Measurements from ENCODE around the gene SECISBP2. TPM values are rescaled to one million over a fixed set of nuclear protein-coding genes. Genes with fewer than 3 reads are reported as not detected.

Gene SECISBP2
- total RNA-seq, 1 donor from 2014 or later = 64.7 TPM

DNA sequence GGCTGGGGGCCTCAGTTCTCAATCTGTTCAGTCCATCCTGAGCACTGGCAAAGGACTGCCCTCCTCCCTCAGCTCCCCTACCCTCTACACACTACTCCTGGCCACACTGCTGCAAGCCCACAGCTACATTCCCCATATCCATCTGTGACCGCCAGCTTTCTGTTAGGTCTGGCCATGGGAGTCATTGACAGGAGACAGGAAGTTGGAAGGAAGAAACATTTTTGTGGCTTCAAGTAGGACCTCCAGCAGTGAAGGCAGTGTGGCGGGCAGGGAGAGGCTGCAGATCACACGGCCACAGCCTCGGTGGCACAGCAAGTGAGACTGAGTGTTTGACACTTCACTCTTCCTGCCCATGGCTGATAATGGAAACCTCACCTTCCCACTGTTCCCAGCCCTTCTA is 55.9 kb downstream of the SECISBP2 start:
- no peak for DNase-seq (ENCODE audit: low spot score)
- ATAC-seq = no peak
- intact Hi-C loops (cut with DNase I) = loop anchor here (10.0 kb wide), 1 partner anchor 49 kb away; no protein-coding TSS in a partner anchor

DNA sequence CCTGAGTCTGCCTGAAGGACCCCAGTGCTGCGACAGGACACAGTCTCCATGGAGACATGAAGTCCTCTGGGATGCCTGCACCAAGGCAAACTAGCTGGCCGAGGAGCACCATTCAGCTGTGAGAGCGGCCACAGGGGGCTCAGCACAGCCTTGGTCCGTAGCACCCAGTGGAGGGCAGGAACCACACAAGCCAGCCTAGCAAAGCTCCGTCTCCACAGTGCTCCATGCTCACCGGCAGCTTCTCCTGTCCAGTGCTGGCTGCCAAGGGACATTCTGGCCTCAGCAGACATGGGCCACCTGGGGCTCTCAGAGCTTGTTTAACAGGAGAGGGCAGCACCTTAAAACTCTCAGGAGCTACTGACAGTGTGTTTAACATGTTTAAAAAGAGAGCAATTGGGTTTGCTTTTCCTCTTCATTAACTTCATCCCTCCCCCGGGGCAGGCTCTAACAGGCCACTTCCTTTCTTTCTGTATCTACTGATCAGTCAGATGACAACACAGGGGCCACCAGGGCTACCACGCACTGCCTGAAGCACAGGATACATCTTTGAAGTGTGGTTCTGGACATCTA is 57.0 kb downstream of the SECISBP2 start:
- ATAC-seq (no peak), DNase-seq (ENCODE audit: low spot score) (no peak)
- intact Hi-C loops (cut with DNase I) = loop anchor here (10.0 kb wide), 1 partner anchor 50 kb away; no protein-coding TSS in a partner anchor

DNA sequence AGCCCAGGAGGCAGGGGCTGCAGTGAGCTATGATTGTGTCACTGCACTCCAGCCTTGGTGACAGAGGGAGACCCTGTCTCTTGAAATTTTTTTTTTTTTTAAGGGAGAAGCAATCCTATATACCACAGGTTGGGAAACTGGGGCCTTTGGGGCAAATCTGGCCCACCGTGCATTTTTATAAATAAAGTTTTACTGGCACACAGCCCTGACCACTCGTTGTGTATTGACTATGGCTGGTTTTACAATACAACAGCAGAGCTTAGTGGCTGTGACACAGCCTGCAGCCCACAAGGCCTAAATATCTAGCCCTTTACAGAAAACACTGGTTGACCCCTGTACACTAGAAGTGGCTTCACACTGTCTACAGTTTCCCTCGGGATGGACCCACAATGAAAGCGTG is 58.0 kb downstream of the SECISBP2 start:
- ATAC-seq (no peak), DNase-seq (ENCODE audit: low spot score) (no peak)
- intact Hi-C loops (cut with DNase I) = loop anchor here (10.0 kb wide), 1 partner anchor 51 kb away; no protein-coding TSS in a partner anchor

DNA sequence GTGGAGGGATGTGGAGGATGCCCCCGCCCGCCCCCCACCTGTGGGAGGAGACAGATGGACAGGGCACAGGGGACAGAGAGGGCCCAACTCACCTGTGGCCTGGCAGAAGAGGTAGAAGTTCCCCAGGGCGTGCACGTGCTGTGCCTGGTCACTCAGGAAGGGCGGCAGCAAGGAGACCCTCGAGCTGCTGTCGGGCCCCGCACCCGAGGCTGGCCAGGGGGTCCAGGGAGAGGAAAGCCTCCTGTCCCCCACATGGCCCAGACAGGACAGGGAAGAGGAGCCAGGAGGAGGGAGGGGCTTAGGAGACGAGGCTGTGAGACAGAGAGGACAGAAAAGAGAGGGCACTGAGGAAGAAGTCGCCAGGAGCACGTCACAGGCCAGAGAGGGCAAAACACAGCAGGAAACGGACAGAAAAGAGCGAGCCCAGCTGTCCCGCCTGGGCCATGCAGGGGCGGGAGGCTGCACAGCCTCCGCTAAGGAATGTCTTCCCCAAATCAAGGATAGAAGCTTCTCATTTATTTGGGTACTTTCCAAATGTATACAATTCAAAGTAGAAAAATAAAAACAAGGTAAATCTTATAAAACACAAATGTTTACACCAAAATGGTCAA is 58.5 kb downstream of the SECISBP2 start:
- DNase-seq (ENCODE audit: low spot score) (no peak), ATAC-seq (no peak)
- intact Hi-C loops (cut with DNase I) = loop anchor here (10.0 kb wide), 1 partner anchor 52 kb away; no protein-coding TSS in a partner anchor

DNA sequence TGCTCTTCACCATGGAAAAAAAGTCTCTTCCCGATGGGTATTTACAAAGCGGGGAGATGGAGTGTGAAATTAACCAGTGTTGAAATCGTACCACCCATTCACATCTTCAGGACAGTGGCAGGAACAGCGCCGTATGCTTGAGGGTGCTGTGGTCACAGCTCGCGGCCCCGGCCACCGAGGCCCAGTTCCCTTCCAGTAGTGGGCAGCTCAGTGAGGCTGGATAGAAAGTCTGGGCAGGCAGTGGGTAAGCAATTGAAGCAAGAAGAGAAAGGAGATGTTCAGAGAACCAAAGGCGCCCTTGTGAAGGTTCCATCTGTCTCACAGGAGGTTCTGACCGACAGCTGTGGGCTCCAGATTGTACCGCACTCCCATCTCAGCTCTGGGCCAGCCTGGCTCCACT is 59.1 kb downstream of the SECISBP2 start:
- no peak for ATAC-seq
- intact Hi-C loops (cut with DNase I) = loop anchor here (10.0 kb wide), 1 partner anchor 53 kb away; no protein-coding TSS in a partner anchor
- no peak for DNase-seq (ENCODE audit: low spot score)

DNA sequence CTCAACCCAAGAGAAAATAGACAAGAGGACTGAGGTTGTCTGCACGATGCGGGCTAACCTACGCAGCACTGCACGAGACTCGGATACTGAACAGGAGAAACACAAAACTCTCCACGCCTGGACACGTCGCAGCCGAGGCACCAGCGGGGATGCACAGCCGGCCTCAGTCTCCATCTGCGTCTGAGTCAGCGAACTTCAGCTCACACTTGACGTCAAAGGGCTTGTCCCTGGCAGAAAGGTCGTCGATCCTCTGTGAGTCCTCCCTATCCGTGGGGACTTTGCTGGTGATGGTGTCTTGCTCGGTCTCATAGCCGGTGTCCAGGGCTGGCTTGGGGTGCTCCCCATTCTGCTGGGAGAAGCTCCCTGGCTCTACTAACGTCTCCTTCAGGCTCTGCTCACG is 60.2 kb downstream of the SECISBP2 start:
- intact Hi-C loops (cut with DNase I) = loop anchor here (10.0 kb wide), 1 partner anchor 54 kb away; no protein-coding TSS in a partner anchor
- DNase-seq (ENCODE audit: low spot score) = no peak
- ATAC-seq = no peak

DNA sequence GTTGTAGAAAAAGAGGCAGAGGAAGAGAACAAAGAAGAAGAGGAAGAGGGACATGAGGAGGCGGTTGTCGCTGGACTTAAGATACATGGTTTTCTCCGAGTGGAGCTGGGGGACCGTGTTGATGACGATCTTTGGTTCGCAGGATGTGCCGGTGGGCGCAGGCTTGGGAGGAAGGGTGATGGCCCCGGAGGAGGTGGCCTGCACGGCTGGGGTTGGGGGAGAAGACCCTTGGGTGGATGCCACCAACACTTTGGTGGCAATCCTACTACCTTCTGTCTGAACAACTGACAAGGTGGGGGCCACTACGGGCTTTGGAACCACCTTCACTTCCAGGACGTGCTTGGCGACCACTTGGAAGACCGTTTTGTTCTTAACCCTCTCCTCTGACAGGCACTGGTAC is 60.7 kb downstream of the SECISBP2 start:
- no peak for ATAC-seq
- intact Hi-C loops (cut with DNase I) = loop anchor here (10.0 kb wide), 1 partner anchor 54 kb away; no protein-coding TSS in a partner anchor

DNA sequence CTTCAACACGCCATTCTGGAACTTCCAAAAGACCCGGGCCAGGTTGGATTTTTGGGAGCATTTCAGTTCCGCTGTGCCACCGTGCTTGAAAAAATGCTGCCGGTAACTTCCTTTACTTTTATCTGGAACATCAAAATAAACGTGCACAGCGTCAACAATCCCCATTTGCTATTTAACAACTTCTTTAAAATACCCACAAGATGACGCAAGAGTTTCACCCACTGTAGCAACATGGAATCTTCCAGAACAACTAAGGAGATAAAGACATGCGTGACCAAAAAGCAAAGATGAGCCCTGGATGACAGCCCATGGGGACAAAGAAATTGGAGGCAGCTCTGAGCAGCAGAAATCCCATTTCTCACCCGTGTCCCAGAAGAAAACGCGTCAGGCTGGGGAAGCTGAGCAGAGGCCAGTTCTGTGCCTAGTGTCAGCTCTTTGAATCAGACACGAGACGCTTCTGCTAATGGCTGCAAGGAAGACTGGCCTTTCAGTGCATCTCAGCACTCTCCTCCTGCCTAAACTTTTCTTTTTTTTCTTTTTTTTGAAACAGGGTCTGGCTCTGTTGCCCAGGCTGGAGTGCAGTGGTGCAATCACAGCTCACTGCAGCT is 61.3 kb downstream of the SECISBP2 start:
- DNase-seq (ENCODE audit: low spot score) = no peak
- no peak for ATAC-seq
- intact Hi-C loops (cut with DNase I) = loop anchor here (10.0 kb wide), 1 partner anchor 55 kb away; no protein-coding TSS in a partner anchor

More for the DNA sequence above, 60.7 kb downstream of the SECISBP2 start:
- DNase-seq (ENCODE audit: low spot score) = no peak

DNA sequence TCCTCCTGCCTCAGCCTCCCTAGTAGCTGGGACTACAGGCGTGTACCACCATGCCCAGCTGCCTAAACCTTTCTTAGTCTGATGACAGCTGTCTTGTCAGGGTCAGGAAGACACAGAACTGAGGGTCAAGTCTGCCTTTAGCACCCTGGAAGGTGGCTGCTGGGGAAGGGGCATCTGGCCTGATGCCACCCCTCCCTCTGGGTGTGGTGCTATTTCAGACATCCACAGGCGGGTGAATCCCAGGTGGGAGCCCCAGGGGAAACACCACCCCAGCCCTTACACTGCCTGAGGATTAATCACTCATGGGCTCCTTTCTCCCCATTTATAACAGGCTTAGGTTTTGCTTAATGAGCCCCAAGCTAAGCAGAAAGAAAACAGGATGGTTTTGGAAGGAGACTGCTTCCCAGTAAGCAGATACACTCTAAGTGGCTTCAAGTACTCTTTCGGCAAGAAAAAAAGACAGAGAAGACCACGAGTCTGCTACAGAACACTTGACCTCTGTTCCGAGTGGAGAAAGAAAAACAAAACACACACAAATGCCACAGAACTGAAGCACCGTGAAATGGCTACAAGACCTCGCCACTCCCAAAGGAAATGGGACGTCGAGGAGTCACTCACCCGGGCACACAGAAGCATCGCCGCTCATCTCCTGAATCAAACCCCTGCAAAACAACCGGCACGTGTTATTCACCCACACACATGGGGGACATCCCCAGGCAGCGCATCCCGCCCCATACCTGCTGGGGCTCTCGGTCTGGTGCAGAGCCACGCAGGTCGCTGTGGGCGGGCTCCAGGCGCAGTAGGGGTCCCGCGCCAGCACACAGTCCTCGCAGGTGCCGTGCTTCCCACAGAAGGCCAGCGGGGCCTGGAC is 62.4 kb downstream of the SECISBP2 start:
- ATAC-seq = no peak
- DNase-seq (ENCODE audit: low spot score) = no peak
- intact Hi-C loops (cut with DNase I) = no loop called here

DNA sequence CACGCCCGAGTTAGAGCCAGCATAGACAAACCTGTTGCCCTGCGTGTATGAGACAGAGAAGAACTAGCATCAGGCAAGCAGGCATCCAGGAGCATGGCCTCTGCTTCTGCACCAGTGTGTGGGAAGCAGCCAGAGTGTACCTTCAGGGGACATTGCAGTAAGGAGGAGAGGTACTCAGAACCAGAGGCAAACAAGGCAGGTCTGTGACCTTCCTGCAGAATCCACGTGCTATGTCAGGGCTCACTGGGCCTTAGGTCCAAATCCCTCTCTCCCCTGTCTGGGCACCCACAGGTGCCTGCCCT is 63.0 kb downstream of the SECISBP2 start:
- DNase-seq (ENCODE audit: low spot score) = no peak
- intact Hi-C loops (cut with DNase I) = no loop called here
- ATAC-seq = no peak

DNA sequence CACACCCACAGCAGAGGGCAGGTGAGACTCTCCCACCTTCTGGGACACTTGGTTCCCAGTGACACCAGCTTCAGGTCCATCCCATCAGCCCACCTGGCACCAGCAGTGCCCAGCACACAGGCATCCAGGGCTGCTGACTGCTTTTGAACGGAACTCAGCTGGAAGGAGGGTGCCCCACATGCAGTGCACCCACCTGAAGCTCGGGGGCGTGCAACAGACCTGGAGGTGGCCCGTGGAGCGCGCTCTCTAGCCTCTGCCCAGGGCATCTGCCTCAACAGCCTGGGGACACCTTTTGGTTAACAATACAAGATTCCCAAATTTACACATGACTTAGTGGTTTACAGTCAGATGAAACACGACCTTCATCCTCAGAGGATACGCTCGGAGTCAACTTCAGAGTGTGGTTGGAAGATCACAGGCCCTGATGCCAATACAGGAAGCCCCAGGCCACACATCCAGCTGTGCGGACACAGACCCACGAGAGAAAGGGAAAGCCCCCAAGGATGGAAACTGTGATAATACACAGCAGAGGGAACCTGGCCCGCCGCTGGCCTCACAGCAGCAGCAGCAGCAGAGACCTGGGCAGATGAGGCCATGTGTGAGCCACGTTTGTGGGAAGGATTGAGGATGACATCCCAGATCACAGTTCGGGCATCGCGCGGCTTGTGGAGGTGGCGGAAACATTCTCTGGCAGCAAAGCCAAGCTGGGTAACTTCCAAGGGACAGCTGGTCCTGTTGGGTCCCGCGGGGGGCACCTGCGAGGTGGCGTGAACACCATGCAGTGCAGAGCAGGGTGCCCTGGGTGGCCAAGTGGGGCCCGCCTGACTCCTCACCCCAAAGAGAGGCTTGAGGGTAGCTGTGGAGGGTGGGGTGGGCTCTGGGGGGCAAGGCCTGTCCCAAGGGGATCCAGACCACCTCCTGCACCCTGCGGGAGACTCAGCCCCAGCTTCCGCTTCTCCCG is 64.0 kb downstream of the SECISBP2 start:
- ATAC-seq = no peak
- intact Hi-C loops (cut with DNase I) = no loop called here
- no peak for DNase-seq (ENCODE audit: low spot score)

DNA sequence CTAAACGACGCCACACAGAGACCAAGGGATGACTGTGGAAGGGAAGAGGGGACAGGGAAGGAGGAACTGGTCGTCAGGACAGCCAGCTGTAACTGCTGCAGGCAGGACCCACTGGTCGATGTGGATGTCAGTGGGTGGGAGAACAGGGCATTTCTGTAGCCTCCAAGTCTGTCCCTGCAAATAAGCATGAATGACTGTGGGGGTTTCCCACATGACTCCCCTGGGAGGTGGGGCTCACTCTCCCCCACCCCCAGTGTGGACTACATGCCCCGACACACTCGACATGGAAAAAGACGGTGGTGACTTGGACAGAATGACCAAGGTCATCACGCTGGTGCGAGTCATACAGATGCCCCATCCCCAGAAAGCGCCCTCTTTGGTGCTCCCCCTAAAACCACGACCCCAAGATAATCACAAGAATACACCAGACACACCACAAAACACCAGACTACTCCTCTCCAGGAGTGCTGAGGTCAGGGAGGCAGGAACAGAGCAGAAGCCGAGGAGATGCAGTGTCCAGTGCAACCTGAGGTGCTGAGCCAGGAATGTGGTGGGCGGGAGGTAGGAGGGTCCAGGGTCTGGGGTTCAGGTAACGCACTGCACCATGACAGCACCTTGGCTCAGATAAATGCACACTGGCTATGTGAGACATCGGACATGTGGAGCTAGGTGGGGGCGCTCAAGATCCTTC is 64.9 kb downstream of the SECISBP2 start:
- DNase-seq (ENCODE audit: low spot score) (no peak), ATAC-seq (no peak)
- intact Hi-C loops (cut with DNase I) = no loop called here

DNA sequence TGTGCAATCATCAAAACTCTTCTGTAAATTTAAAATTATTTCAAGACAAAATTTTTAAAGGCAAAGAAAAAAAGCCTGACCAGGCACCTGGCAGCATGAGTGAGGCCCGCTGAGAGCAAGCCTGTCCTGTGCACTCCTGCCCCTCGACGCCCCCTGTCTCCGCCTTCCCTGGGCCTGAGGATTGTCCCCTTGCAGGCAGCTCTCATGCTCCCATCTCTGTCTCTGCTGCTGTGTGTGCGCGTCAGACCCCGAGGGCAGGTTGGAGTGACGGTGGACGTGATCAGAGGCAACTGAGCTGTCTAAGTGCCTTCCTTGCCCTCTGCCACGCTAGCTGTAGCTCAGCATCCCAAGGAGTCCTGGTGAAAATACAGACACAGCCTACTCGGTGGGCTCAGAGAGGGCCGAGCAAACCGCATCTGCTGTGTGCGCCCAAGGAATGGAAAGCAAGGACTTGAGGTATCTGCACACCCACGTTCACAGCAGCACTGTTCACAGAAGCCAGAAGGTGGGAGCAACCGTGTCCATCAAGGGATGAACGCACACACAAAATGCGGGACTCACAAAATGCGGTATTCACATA is 65.5 kb downstream of the SECISBP2 start:
- DNase-seq (ENCODE audit: low spot score) (no peak), ATAC-seq (no peak)
- intact Hi-C loops (cut with DNase I) = no loop called here

DNA sequence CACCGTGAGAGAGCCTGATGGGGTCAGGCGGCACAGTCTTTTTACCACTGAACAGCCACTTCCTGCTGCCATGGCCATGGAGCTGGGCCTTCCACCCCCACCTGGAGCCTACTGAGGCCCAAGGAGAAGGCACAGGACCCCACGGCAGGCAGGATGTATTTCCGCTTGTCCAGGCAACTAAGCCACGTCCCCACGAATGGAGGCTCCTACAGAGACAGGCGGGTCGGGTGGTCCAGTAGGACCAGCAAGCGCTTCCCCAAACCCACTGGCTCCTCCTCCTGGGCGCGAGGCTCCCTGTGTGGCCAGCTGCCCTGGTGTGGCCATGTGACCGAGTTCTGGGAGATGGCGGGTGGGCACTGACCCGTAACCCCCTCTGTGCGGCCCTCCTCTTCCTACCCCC is 66.5 kb downstream of the SECISBP2 start:
- intact Hi-C loops (cut with DNase I) = no loop called here
- DNase-seq (ENCODE audit: low spot score) (no peak), ATAC-seq (no peak)

DNA sequence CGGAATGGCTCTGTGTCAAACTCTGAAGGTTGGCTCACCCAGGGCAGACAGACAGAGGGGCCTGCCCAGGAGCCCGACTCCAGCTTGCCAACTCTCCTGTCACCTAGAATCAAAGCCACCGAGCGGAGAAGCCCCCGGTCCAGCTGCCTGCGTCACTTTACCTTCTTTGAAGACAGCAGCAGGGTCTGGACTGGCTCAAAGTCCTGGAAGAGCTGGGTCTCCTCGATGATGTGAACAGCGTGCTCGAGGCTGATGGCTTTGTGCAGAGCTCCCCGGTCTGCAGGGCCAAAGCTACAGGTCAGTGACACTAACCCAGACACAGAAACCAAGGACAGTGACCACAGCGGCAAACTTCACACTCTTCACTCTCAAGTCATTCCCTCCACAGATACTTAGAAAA is 67.9 kb downstream of the SECISBP2 start:
- intact Hi-C loops (cut with DNase I) = no loop called here
- ATAC-seq (no peak), DNase-seq (ENCODE audit: low spot score) (no peak)

DNA sequence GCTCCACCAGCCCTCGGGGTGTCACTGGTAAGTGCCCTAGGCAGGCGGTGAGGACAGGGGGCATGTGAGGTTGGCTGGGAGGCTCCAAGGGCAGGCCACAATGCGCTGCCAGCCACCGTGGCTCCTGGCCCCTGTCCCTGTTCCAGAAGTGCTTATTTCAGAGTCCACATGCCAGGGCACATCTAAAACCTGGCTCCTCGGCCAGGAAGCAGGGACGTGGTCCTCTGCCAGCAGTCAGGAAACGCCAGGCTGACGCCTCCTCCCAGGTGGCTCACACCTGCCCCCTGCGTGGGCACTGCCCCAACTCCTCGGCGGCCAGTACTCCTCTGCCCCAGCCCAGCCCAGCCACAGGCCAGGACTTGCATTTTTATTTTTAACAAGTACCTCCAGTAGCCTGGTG is 68.5 kb downstream of the SECISBP2 start:
- DNase-seq (ENCODE audit: low spot score) (no peak), ATAC-seq (no peak)
- intact Hi-C loops (cut with DNase I) = no loop called here

DNA sequence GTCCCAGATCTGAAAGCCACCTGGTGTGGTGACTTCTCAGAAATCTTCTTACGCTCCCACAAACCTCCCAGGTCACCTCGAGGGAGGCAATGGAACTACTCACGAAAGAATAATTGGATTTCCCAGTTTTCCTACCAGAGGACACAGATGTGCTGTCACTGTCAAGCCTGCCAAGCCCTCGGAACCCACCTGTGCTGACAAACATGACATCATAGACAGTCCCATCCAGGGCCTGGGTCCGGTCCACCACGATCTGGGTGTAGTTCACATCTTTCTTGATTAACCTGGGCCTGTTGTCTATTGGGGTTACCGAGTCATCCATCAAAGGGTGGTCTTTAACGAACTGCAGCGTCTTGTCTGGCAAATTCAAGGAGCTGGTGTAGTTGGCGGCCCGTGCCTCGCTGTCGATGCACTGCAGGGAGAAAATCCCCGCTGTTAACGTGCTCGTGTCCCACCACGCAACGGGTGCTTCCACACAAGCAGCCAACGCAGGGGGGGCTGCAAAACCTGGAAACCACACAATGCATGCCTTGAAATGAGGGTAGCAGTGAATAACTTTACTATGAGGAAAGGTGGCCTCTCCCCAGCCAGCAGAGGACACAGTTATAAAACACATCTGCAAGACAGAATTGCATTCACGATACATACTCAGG is 69.0 kb downstream of the SECISBP2 start:
- intact Hi-C loops (cut with DNase I) = no loop called here
- no peak for DNase-seq (ENCODE audit: low spot score)
- ATAC-seq = no peak

All from sciatic nerve (tissue), 2 donors.